BLaER1 treated with 17β-estradiol and CSF1 and Interleukin-3, amounts not matched to agents 10 nM and 100 nM (cell line): ENCODE results near the gene TUT4.

ENCODE experiments used
- H3K27ac ChIP-seq, 11 experiments: shearing (Covaris generic); formaldehyde crosslinking; 2 replicates each; pipeline ENCODE4 v1.8.1; 2022
- H3K27me3 ChIP-seq, 11 experiments: shearing (Covaris generic); formaldehyde crosslinking; 2 replicates each; pipeline ENCODE4 v1.8.1; 2022
- H3K36me3 ChIP-seq, 11 experiments: shearing (Covaris generic); formaldehyde crosslinking; 2 replicates each; pipeline ENCODE4 v1.8.1; 2022
- H3K4me1 ChIP-seq, 10 experiments: shearing (Covaris generic); formaldehyde crosslinking; 2 replicates each; pipeline ENCODE4 v1.8.1; 2022
- H3K4me2 ChIP-seq, 11 experiments: shearing (Covaris generic); formaldehyde crosslinking; 2 replicates each; pipeline ENCODE4 v1.8.1; 2022
- H3K4me3 ChIP-seq, 10 experiments: shearing (Covaris generic); formaldehyde crosslinking; 2 replicates each; pipeline ENCODE4 v1.8.1; 2022
- H3K9ac ChIP-seq, 11 experiments: shearing (Covaris generic); formaldehyde crosslinking; 2 replicates each; pipeline ENCODE4 v1.8.1; 2022
- H3K9me3 ChIP-seq, 11 experiments: shearing (Covaris generic); formaldehyde crosslinking; replicated peaks in 1 of 11; 2 replicates each; pipeline ENCODE4 v1.8.1; 2022
- H4K20me1 ChIP-seq, 11 experiments: shearing (Covaris generic); formaldehyde crosslinking; 2 replicates each; pipeline ENCODE4 v1.8.1; 2022
- Cebpa-rat ChIP-seq, 11 experiments: shearing (Covaris generic); IDR thresholded peaks; 2 replicates each; pipeline ENCODE4 v1.8.1; 2022

The TUT4 gene, protein sequence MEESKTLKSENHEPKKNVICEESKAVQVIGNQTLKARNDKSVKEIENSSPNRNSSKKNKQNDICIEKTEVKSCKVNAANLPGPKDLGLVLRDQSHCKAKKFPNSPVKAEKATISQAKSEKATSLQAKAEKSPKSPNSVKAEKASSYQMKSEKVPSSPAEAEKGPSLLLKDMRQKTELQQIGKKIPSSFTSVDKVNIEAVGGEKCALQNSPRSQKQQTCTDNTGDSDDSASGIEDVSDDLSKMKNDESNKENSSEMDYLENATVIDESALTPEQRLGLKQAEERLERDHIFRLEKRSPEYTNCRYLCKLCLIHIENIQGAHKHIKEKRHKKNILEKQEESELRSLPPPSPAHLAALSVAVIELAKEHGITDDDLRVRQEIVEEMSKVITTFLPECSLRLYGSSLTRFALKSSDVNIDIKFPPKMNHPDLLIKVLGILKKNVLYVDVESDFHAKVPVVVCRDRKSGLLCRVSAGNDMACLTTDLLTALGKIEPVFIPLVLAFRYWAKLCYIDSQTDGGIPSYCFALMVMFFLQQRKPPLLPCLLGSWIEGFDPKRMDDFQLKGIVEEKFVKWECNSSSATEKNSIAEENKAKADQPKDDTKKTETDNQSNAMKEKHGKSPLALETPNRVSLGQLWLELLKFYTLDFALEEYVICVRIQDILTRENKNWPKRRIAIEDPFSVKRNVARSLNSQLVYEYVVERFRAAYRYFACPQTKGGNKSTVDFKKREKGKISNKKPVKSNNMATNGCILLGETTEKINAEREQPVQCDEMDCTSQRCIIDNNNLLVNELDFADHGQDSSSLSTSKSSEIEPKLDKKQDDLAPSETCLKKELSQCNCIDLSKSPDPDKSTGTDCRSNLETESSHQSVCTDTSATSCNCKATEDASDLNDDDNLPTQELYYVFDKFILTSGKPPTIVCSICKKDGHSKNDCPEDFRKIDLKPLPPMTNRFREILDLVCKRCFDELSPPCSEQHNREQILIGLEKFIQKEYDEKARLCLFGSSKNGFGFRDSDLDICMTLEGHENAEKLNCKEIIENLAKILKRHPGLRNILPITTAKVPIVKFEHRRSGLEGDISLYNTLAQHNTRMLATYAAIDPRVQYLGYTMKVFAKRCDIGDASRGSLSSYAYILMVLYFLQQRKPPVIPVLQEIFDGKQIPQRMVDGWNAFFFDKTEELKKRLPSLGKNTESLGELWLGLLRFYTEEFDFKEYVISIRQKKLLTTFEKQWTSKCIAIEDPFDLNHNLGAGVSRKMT (N-terminal part only)

DNA sequence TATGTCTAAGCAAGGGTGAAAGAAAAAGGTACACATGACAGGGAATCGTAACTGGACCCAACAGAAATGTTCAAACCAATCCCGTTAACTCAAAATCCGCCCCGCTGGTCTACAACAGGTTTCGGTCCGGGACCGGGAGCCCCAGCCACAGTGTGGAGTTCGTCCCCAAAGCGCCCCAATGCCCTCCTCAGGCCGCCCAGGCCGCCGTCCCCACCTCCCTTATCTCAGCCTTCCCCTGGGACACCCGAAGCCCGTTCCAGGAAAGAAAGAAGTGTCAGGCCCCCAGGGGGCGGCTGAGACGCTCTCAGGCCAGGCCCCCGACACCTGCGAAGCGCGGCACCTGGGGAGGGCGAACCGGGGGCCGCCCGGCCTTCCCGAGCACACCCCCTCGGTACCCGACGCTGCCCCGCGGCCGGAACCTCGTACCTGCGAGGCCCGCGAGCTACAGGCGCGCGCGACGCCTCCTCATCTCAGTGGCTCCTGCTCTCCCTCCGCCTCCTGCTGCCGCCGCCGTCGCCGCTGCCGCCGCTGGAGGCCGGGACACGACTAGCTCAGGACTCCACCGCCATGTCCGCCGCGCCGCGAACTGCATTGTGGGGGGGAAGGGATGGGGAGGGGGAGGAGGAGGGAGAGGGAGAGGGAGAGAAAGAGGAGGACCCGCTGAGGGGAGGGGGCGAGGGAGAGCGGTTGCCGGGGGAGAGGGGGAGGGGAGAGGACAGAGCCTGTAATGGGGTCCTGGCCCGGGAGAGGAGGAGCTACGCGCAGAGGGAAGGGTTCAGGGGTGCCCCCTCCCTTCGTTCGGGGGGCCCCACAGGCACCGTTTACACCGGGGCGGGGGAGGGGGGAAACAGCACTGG, at the start of gene TUT4:
TSS of gene TUT4 (minus strand) at position 588 of the 857 bp plus-strand sequence. CDS start 26,812 bp downstream, outside the sequence.
- no peak for TF ChIP-seq Cebpa-rat (IDR thresholded peaks at IDR 0.05)
- Histone ChIP-seq H4K20me1 (peaks cover 0 to 50% (median 29%) of the 10 kb centered on the region in 11 experiments; a peak in 18 of 22 replicates), H3K27ac (peak within 1 kb of the TSS; percentile 89 to 99 (median 97)), H3K4me3 (peak within 1 kb of the TSS; percentile 85 to 99 (median 95)), H3K9me3 (peaks cover 0 to 3% (median 0%) of the 10 kb centered on the region in 11 experiments; a peak in 2 of 22 replicates), H3K4me1 (peaks cover 18 to 37% (median 27%) of the 10 kb centered on the region in 10 experiments), H3K27me3 (no peaks in the 10 kb centered on the region), H3K9ac (peak within 1 kb of the TSS; percentile 91 to 99 (median 98)), H3K36me3 (peaks cover 0 to 10% (median 0%) of the 10 kb centered on the region in 11 experiments; a peak in 3 of 22 replicates), H3K4me2 (peak within 1 kb of the TSS; percentile 82 to 96 (median 90))

DNA sequence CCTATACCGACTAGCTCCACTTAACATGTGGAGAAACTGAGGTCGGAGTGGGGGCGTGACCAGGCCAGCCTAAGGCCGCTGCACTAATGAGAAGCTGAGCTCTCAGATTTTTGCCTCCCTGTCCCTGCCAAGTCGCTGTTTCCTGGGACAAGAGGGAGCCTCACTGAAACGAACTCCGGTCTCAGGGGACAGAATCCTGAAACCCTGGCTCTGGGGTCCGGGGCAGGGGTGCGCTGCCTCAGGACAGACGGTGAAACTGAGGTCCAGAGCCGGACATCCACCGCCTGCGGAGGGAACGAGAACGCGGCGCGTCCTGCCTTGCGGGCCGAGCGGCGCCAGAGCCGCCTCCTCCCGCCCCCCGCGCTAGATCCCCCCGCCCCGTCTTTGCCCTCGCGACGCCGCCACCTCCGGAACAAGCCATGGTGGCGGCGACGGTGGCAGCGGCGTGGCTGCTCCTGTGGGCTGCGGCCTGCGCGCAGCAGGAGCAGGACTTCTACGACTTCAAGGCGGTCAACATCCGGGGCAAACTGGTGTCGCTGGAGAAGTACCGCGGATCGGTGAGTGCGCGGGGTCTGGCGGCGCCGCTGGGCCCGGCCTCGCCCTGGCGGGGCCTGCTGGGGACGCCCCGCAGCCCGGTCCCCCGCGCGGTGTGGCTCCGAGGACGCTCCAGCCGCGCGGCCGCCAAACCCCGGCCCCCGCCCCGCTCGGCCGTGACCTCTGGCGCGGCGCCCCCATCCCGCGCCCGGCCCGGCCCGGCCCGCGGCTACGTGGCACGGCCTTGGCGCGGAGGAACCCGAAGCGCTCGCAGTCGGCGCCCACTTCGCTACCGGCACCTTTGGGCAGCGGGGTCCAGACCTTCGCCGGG, 49.3 kb upstream of the TUT4 start, which contains the start of gene GPX7:
TSS of gene GPX7 (plus strand) at position 381 of the 865 bp plus-strand sequence. CDS start at position 420, 39 bp downstream.
- Histone ChIP-seq H3K36me3 (peaks cover 9 to 36% (median 29%) of the 10 kb centered on the region in 11 experiments), H4K20me1 (peaks cover 0 to 32% (median 10%) of the 10 kb centered on the region in 11 experiments; a peak in 9 of 22 replicates), H3K9me3 (peaks cover 0 to 5% (median 0%) of the 10 kb centered on the region in 11 experiments; a peak in 2 of 22 replicates), H3K9ac (peak within 1 kb of the TSS; percentile 88 to 99 (median 97)), H3K27me3 (no peaks in the 10 kb centered on the region), H3K4me3 (peak within 1 kb of the TSS; percentile 61 to 86 (median 80)), H3K27ac (peak within 1 kb of the TSS; percentile 85 to 98 (median 96)), H3K4me1 (peaks cover 32 to 48% (median 44%) of the 10 kb centered on the region in 10 experiments), H3K4me2 (peak within 1 kb of the TSS; percentile 82 to 97 (median 89))
- no peak for TF ChIP-seq Cebpa-rat (IDR thresholded peaks at IDR 0.05)

DNA sequence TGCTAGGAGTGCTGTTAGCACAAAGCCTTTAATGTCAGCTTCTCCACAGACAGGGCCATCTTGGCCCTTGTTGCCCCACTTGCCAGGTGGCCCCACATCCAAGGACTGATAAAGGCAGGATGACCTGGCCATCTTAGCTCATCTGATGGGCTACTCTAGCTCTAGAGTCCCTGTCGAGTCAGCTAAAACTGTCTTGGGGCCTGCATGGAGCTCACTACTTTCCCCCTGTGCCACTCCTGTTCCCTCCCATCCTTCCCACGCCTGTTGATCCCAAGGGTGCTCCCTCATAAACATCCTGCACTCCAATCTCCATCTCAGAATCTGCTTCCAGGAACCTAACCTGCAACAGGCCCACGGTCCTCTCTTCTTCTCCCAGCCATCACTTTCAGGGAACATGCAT, 48.6 kb upstream of the TUT4 start:
- TF ChIP-seq Cebpa-rat (IDR thresholded peaks at IDR 0.05), result no peak
- no peaks in the 10 kb centered on the region for H3K27me3 ChIP-seq
- H3K9me3 ChIP-seq, result peaks cover 0 to 5% (median 0%) of the 10 kb centered on the region in 11 experiments; a peak in 2 of 22 replicates
- H4K20me1 ChIP-seq, result peaks cover 0 to 25% (median 8%) of the 10 kb centered on the region in 11 experiments; a peak in 9 of 22 replicates
- peaks cover 32 to 47% (median 44%) of the 10 kb centered on the region in 10 experiments for H3K4me1 ChIP-seq
- H3K4me3 ChIP-seq, result peak overlapping the region; percentile 61 to 86 (median 80); a peak in 19 of 20 replicates
- H3K36me3 ChIP-seq, result peaks cover 2 to 29% (median 22%) of the 10 kb centered on the region in 11 experiments; a peak in 21 of 22 replicates
- H3K9ac ChIP-seq, result peak overlapping the region; percentile 88 to 99 (median 97); a peak in 21 of 22 replicates
- H3K27ac ChIP-seq, result peak overlapping the region in 10 of 11 experiments; percentile 85 to 98 (median 96); a peak in 20 of 22 replicates
- peak overlapping the region; percentile 82 to 97 (median 89) for H3K4me2 ChIP-seq

DNA sequence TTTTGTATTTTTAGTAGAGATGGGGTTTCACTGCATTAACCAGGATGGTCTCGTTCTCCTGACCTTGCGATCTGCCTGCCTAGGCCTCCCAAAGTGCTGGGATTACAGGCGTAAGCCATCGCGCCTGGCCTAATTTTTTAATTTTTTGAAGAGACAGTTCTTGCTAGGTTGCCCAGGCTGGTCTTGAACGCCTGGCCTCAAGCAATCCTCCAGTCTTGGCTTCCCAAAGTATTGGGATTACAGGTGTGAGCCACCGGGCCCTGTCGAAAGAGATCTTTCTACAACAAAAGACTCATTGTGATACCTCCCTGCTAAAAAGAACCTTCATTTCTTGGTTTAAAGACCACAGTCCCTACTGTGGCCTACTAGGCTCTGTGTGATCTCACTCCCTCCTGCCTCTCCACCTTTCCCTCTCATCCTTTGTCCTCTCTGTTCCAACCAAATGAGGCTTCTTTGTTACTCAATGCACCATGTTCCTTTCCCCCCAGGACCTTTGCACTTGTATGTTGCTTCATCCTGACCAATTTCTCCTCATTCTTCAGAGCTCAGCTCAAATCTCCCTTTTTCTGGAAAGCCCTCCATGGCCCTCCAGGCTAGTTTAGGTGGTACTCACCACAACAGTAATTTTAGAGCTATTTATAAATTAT, 47.8 kb upstream of the TUT4 start:
- Histone ChIP-seq H3K4me2 (peak overlapping the region in 9 of 11 experiments; percentile 82 to 97 (median 90); a peak in 18 of 22 replicates), H3K4me3 (no peak overlapping the region), H4K20me1 (peaks cover 0 to 16% (median 0%) of the 10 kb centered on the region in 11 experiments; a peak in 6 of 22 replicates), H3K9me3 (peaks cover 0 to 5% (median 0%) of the 10 kb centered on the region in 11 experiments; a peak in 2 of 22 replicates), H3K4me1 (peaks cover 32 to 42% (median 39%) of the 10 kb centered on the region in 10 experiments), H3K27me3 (no peaks in the 10 kb centered on the region), H3K36me3 (peaks cover 0 to 21% (median 13%) of the 10 kb centered on the region in 11 experiments; a peak in 15 of 22 replicates), H3K9ac (0 out of 22 replicates have a peak overlapping the region, but pooled peaks of 2 of the 11 experiments have one; percentile 97 to 99), H3K27ac (no peak overlapping the region)
- no peak for TF ChIP-seq Cebpa-rat (IDR thresholded peaks at IDR 0.05)

DNA sequence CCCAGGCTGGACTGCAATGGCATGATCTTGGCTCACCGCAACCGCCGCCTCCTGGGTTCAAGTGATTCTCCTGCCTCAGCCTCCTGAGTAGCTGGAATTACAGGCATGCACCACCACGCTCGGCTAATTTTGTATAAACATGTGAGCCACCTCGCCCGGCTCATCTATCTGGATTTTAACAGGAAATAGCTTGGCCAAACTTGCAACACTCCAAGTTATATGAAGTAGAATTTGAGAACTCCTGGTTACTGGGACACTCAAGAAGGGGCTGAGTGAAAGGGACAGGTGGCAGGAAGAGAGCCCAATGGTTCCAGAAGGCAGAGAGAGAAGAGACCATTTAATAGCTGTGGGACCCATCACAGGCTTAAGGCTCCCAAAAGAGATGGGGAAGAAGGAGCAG, 46.3 kb upstream of the TUT4 start:
- no peak overlapping the region for H3K4me3 ChIP-seq
- H3K4me1 ChIP-seq, result peaks cover 22 to 28% (median 26%) of the 10 kb centered on the region in 10 experiments
- H3K27me3 ChIP-seq, result no peaks in the 10 kb centered on the region
- no peak overlapping the region for H3K4me2 ChIP-seq
- H3K36me3 ChIP-seq, result peaks cover 0 to 7% (median under 1%) of the 10 kb centered on the region in 11 experiments; a peak in 7 of 22 replicates
- H3K9me3 ChIP-seq, result peaks cover 0 to 5% (median 0%) of the 10 kb centered on the region in 11 experiments; a peak in 2 of 22 replicates
- TF ChIP-seq Cebpa-rat (IDR thresholded peaks at IDR 0.05), result no peak
- no peak overlapping the region for H3K9ac ChIP-seq
- H3K27ac ChIP-seq, result no peak overlapping the region
- H4K20me1 ChIP-seq, result peaks cover 0 to 3% (median 0%) of the 10 kb centered on the region in 11 experiments; a peak in 3 of 22 replicates

DNA sequence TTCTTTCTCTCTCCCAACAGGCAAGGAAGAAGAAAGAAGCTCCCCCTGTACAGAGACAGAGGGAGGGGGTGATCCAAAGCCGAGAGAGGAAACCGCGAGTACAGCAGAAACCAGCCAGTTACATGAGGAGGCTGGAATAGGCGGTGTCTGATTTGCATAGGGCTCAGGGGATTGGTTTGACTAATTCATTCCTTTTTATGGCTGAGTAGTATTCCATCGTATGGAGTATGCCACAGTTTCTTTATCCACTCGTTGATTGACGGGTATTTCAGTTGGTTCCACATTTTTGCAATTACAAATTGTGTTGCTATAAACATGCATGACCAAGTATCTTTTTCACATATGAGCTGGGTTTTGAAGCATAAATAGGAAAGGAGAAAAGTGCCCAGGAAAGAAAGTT, 45.8 kb upstream of the TUT4 start:
- H3K27ac ChIP-seq, result no peak overlapping the region
- H3K4me2 ChIP-seq, result no peak overlapping the region
- TF ChIP-seq Cebpa-rat (IDR thresholded peaks at IDR 0.05), result no peak
- H3K36me3 ChIP-seq, result peaks cover 0 to 2% (median 0%) of the 10 kb centered on the region in 11 experiments; a peak in 1 of 22 replicates
- peaks cover 17 to 23% (median 21%) of the 10 kb centered on the region in 10 experiments for H3K4me1 ChIP-seq
- no peak overlapping the region for H3K4me3 ChIP-seq
- no peaks in the 10 kb centered on the region for H3K27me3 ChIP-seq
- H3K9me3 ChIP-seq, result peaks cover 0 to 5% (median 0%) of the 10 kb centered on the region in 11 experiments; a peak in 2 of 22 replicates
- no peaks in the 10 kb centered on the region; a peak in 1 of 22 replicates for H4K20me1 ChIP-seq
- H3K9ac ChIP-seq, result no peak overlapping the region
